HG03097 (cell line): ENCODE results near the gene KCNT2.

Experiments used
- ATAC-seq: cut with Tn5 transposase; IDR thresholded peaks from one replicate; pipeline ENCODE4 v1.9.1; 2021; ENCODE audit not compliant: unreplicated experiment, low FRiP score

KCNT2 gene

DNA sequence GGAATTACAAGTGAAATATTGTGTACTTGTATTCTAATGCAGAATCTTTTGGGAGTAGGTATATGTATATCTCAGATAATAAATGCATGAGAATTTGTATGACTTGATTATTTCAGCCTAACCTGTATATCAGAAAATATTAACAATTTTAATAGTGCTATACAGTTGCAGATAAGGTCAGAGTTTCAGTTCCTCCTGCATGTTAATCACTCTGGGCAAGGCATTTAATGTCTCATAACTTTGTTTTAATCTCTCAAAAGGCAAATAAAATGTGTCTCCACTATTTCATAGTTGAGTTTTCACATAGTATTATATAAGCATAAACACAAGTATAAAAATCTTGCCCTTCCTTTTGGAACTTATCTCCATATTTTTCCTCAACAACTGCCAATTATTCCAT, 352.5 kb downstream of the KCNT2 start:
- no peak for ATAC-seq

DNA sequence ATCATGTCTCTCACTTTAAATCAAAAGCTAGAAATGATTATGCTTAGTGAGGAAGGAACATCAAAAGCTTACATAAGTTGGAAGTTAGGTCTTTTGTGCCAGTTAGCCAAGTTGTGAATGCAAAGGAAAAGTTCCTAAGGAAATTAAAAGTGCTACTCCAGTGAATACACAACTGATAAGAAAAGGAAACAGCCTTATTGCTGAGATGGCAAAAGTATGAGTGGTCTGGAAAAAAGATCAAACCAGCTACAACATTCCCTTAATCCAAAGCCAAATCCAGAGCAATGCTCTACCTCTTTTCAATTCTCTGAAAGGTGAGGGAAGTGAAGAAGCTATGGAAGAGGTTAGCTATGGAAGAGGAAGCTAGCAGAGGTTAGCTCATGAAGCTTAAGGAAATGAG, 378.7 kb downstream of the KCNT2 start:
- ATAC-seq, result no peak

DNA sequence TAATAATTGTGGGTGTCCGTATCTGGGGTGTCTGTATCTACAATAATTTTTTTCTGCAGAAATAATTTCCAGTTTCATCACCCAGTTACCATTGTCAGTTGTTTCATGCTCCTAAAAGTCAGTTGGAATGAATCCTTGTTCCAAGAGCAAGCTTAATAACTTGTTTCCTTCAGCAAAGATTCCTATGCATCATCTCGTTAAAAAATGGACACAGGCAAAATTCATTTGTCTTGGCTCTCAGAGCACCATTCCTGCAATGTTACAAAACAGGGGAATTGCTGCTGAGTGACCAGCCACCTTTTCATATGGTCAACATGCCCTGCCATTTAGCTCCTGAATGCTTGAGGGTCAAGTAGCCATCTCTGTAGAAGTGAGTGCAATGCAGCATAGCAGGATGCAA, 393.4 kb downstream of the KCNT2 start:
- no peak for ATAC-seq

DNA sequence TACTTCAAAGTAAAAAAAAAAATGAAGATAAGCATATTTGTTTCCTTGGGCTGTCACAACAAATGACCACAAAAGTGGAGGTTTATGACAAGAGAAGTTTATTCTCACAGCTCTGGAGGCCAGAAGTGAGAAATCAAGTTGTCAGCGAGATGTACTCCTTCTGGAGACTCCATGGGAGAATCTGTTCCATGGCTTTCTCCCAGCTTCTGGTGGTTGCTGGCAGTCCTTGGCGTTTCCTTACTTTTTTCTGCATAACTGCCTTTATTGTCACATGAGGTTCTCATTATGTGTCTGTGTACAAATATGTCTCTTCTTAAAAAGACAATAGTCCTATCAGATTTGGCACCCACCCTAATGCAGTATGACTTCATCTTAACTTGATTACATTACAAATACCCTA, 398.3 kb downstream of the KCNT2 start:
- no peak for ATAC-seq

DNA sequence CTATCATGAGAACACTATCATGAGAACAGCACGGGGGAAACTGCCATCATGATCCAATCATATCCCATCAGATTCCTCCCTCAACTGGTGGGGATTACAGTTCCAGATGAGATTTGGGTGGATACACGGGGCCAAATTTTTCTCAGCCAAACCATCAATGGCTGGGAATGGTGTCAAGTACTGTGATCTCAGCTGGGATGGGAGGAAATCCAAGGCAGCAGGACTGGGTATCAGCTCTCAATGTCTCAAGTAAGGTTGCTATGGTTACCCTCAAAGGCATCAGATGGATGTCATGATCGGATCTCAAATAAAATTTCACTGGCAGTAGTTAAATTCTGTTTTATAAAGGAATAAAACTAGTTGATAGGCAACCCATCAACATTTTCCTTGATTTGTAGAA, 399.0 kb downstream of the KCNT2 start:
- ATAC-seq, result no peak

DNA sequence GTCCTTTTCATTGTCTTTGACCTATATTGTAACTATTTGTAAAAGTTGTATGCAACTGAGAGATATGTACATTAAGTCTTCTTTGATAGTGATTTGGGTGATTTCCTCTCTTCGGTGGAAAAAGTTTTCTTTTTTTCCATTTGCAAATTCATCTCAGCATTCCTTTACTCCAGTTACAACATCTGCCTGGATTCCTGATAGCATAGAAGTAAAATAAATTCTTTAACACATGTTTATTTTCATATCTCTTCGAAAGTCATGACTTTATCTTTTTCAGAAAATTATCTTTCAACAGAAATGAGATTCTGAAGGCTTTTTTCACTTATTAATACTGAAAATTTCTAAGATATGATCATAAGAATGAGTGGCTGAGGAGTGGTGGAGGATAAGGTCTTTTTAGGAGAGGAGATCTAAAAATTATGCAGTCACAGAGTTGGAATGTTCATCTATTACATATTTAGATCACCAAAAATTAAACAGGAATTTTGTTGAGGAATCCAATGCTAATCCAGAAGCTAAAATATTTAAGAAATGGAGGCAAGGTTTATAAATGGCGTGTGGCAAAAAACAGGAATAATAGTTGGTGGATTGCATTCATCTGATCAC, 400.5 kb downstream of the KCNT2 start:
- no peak for ATAC-seq

DNA sequence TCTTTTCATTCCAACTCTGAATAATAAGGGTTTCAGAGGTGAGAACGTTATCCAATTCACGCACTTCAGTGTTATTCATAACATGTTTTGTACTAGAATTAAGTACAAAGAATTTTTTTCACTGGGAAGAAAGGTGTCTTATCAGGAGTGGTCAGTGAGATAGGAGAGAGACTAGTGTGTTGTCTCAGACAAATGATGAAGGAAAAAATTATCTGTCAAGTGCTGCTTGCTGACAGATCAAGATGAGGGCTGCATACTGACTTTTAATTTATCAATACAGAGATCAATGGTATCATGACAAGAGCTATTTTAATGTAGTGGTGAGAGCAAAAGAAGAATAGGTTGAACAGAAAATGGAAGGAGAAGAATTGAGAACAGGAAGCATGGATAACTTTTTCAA, 402.4 kb downstream of the KCNT2 start:
- ATAC-seq, result no peak

DNA sequence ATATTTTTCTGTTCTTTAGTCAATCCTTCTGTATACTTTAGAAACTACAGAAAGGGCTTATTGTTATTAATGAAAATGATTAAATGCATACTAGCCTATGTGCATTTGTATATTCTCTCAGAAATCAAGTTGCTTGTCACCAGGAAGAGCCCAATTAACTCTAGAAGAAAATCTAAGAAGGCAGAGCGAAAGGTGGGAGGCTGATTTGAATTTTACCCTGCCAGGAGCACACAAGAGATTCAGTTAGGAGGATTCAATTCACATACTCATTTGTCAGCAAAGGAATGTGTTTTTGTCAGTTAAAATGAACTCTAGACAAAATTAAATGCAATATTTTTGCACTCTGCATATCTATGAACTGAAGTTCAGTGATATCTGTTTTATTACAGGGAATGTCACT, 411.8 kb downstream of the KCNT2 start:
- ATAC-seq, result no peak

DNA sequence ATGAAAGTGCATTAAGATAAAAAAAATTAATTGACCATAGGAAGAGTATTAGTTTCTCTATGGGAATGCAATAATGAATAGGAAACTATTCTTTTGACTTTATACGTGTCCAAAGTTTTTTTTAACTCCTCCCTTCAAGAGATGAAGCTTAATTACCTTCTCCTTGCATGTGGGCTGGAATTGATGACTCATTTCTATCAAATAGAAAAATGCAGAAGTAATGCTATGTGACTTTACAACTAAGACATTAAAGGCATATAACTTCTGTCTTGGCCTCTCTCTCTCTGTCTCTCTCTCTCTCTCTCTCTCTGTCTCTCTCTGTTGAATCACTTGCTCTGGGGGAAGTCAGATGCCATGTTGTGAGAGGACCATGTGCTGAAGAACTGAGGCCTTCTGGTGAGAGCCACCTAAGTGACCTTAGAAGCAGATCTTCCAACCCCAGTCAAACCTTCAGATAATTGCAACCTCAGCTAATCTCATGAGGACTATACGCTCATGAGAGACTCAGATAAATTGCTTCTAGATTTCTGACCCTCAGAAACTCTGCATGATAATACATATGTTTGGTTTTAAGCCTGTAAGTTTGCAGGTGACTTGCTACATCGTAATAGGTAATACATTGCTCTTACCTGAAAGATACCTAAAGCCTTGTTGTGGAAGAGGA, 414.2 kb downstream of the KCNT2 start:
- no peak for ATAC-seq

DNA sequence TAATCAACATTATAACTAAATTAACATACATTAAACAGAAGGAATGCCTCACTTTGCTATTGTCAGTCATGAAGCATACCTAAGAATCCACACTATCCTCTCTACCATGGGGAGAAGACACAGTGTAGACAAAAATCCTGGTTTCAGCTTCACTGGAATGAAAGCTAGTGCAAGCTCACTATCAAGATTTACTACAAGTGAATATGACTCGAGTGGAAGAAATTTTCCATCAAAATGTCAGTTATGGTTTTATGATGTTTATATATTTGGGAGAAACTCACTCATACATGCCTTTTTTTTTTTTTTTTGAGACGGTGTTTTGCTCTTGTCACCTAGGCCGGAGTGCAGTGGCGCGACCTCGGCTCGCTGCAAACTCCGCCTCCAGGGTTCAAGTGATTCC, 424.3 kb downstream of the KCNT2 start:
- ATAC-seq, result no peak

DNA sequence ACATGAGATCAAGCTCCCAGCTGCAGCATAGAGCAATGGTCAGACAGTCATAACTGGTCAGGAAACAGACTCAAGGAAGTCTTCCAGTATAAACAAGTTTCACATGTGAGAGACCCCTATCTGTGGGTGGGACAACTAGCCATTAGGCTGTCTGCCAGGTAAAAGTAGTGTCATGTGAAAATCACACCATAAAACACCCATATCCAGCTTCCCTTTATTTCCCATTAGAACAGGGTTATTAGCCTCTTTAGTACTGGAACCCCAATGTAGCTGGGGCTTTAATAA, 426.7 kb downstream of the KCNT2 start:
- no peak for ATAC-seq

DNA sequence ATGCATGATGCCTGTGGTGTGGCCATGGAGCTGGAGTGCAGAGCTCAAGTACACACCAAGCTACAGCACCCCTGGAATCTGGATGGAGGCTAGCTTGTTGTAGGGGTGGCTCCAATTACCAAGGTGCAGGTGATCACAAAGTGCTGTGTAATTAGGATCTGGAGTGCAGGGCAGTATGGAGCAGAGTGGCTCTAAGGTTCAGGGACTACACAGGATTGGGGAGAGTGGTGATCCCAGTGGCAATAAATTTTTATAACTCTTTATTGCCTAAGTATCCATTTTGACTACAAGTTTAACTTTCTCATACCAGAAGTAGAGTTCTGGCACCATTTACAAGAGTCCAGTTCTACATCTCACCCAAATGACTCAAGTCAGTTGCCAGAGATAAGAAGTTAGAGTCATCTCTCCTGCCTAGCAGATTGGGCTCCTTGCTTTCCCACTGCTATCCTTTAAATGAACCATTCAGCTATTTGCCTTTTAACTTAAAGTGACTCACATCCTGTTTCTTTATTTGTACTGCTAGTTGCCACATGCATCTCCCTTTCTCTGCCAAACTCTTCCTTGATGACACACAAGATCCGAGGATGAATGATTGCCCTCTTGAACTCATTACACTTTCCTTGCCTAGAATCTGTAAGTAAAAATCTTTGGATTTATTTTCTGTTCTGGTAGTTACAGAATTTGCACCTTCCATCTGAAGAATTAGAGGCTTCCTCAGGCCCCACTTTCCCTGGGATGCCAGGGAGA, 427.2 kb downstream of the KCNT2 start:
- no peak for ATAC-seq

DNA sequence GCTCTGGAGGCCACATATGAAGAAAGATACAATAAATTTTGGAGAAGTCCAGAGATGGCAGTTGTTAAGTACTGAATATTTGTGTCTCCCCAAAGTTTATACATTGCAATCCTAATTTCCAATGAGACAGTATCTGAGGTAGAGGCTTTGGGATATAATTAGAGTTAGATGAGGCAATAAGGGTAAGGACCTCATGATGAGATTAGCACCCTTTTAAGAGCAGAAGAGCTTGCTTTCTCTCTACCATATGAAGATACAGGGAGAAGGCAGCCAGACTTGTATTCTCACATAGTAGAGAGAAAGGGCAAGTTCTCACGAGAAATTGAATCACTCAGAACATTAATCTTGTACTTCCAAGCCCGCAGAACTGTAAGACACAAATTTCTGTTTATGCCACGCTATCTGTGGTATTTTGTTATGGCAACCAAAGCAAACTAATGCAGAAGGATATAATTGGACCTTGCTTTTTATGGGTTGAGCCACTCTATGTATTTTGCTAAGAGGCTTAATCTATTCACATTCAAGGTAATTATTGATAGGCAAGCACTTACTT, 430.1 kb downstream of the KCNT2 start:
- no peak for ATAC-seq
